B cell (primary cell): Measurements from ENCODE around the gene SCAMP4. TPM values are rescaled to one million over a fixed set of nuclear protein-coding genes. Genes with fewer than 3 reads are reported as not detected.
A peak's percentile ranks its signal among the peaks of the same experiment; 100 is the strongest.

Source experiments
- ATAC-seq: fragments of 200-7000 bp; cut with Tn5 transposase; one replicate; pipeline ENCODE4 v1.10.0; 2021; ENCODE audit warnings: low read depth, mild to moderate bottlenecking, moderate number of reproducible peaks, moderate library complexity
- CTCF ChIA-PET: fragments of 350-600 bp; sonication (Branson Sonifier 250); formaldehyde crosslinking; loops from one replicate; lab custom pipeline; 2021; ENCODE audit warnings: antibody characterized with exemption, inconsistent platforms; lab: Charles Lee
- POLR2A ChIA-PET: fragments of 350-600 bp; sonication (Branson Sonifier 250); formaldehyde crosslinking; loops from one replicate; lab custom pipeline; 2021; ENCODE audit warnings: antibody characterized with exemption; lab: Charles Lee
- DNase-seq: peaks from one replicate; pipeline ENCODE4 v3.0.0; 2013
- H2AFZ ChIP-seq: 2 replicates; pipeline ENCODE4 v1.6.1; 2012; ENCODE audit warnings: mild to moderate bottlenecking, low read depth, low read length; ENCODE audit not compliant: insufficient read depth, poor library complexity, severe bottlenecking
- H3K27ac ChIP-seq, 2 donors: 1 replicate in 1 of 2; 2 replicates in 1 of 2; pipeline ENCODE4 v1.5.1; 2012 to 2013; ENCODE audit warnings: low read length in 2 of 2, mild to moderate bottlenecking in 2 of 2, moderate library complexity in 1 of 2
- H3K27me3 ChIP-seq, 4 experiments: fragments of 200-600 bp in 1 of 4; sonication (generic) in 1 of 4; replicated peaks in 1 of 4; 1 replicate in 2 of 4; 2 replicates in 2 of 4; pipeline versions ENCODE4 v1.6.1 to v1.7.0; 2013 to 2016; ENCODE audit warnings: low read length in 3 of 4, mild to moderate bottlenecking in 2 of 4, mixed read lengths in 1 of 4, moderate library complexity in 1 of 4; ENCODE audit not compliant: insufficient read depth in 4 of 4, control insufficient read depth in 3 of 4; ENCODE audit errors: control extremely low read depth in 1 of 4
- H3K36me3 ChIP-seq, 2 experiments: replicated peaks in 1 of 2; 1 replicate in 1 of 2; 2 replicates in 1 of 2; pipeline versions ENCODE4 v1.6.1 to v1.7.1; 2013; ENCODE audit warnings: low read length in 1 of 2; ENCODE audit not compliant: insufficient read depth in 2 of 2, control insufficient read depth in 1 of 2; ENCODE audit errors: control extremely low read depth in 1 of 2, extremely low read depth in 1 of 2
- H3K4me1 ChIP-seq, 2 donors: fragments of 200-600 bp in 1 of 2; sonication (generic) in 1 of 2; 1 replicate in 1 of 2; 2 replicates in 1 of 2; pipeline versions ENCODE4 v1.5.1 to v1.6.1; 2013 to 2017; ENCODE audit warnings: low read length in 2 of 2; ENCODE audit not compliant: control insufficient read depth in 2 of 2, insufficient read depth in 2 of 2
- H3K4me2 ChIP-seq: replicated peaks from 2 replicates; pipeline ENCODE3; 2012; ENCODE audit warnings: mild to moderate bottlenecking, low read depth, low read length; ENCODE audit not compliant: poor library complexity, severe bottlenecking
- H3K4me3 ChIP-seq, 5 experiments: fragments of 200-600 bp in 1 of 5; sonication (generic) in 1 of 5; 1 replicate in 3 of 5; 2 replicates in 2 of 5; pipeline versions ENCODE4 v1.5.1 to v1.7.0; 2011 to 2016; ENCODE audit warnings: low read length in 4 of 5, mild to moderate bottlenecking in 4 of 5, low read depth in 2 of 5, control low read depth in 1 of 5, moderate library complexity in 1 of 5; ENCODE audit not compliant: insufficient read depth in 1 of 5; ENCODE audit errors: control extremely low read depth in 1 of 5, extremely low read depth in 1 of 5
- H3K79me2 ChIP-seq: fragments of 200-600 bp; sonication (generic); one replicate; pipeline ENCODE4 v1.6.0; 2016; ENCODE audit warnings: low read length; ENCODE audit not compliant: control insufficient read depth, insufficient read depth
- H3K9ac ChIP-seq: fragments of 200-600 bp; sonication (generic); 2 replicates; pipeline ENCODE4 v1.6.1; 2017; ENCODE audit warnings: mild to moderate bottlenecking, low read length, moderate library complexity
- H3K9me3 ChIP-seq, 3 donors: one replicate each; pipeline versions ENCODE4 v1.6.1 to v1.7.1; 2013; ENCODE audit warnings: low read length in 2 of 3; ENCODE audit not compliant: control insufficient read depth in 2 of 3, insufficient read depth in 1 of 3; ENCODE audit errors: control extremely low read depth in 1 of 3
- H4K20me1 ChIP-seq: 2 replicates; pipeline ENCODE4 v1.6.0; 2012; ENCODE audit warnings: mild to moderate bottlenecking, low read length; ENCODE audit not compliant: insufficient read depth, control insufficient read depth, poor library complexity, severe bottlenecking
- H3K27ac Mint-ChIP-seq: one replicate; pipeline ENCODE4 v1.8.0; 2021; ENCODE audit warnings: mixed read lengths
- H3K27me3 Mint-ChIP-seq: one replicate; pipeline ENCODE4 v1.8.0; 2021; ENCODE audit warnings: mixed read lengths
- H3K4me1 Mint-ChIP-seq: one replicate; pipeline ENCODE4 v1.8.0; 2021; ENCODE audit warnings: mixed read lengths
- H3K4me3 Mint-ChIP-seq: one replicate; pipeline ENCODE4 v1.8.0; 2021; ENCODE audit warnings: mixed read lengths
- H3K9me3 Mint-ChIP-seq: one replicate; pipeline ENCODE4 v1.8.0; 2022; ENCODE audit warnings: mixed read lengths; ENCODE audit not compliant: insufficient read depth
- EZH2 ChIP-seq: IDR thresholded peaks from 2 replicates; pipeline ENCODE4 v1.6.1; 2012; ENCODE audit warnings: borderline replicate concordance, low read depth, mild to moderate bottlenecking, moderate library complexity, low read length; ENCODE audit not compliant: insufficient read depth, poor library complexity, severe bottlenecking
- WGBS: methylation state at CpG from one replicate; pipeline ENCODE4 v1.1.5; 2013; ENCODE audit warnings: missing lambda C conversion rate; ENCODE audit not compliant: insufficient coverage; 5-methylcytosine and 5-hydroxymethylcytosine counted together
- intact Hi-C: fragments of 100-400 bp; cut with micrococcal nuclease; formaldehyde crosslinking; loops from one replicate; pipeline ENCODE4 v1.10.0; 2022
- polyA plus RNA-seq: library from polyadenylated mRNA; depleted of rRNA; stranded (reverse); fragments of >200 nt; gene quantifications from 2 replicates; pipeline ENCODE4 v1.2.3, GENCODE V29; 2012
- total RNA-seq, 2 donors: library from RNA; stranded (reverse); fragments of 120-200 nt in 1 of 2; gene quantifications; 1 replicate in 1 of 2; 2 replicates in 1 of 2; pipeline versions ENCODE4 v1.2.3 to v1.2.4, GENCODE V29; 2013 to 2022
- TF ChIP-seq, protein P1 (sequence below): fragments of 200-600 bp; IDR thresholded peaks from one replicate; pipeline ENCODE4 v1.8.0; 2022; ENCODE audit warnings: antibody characterized with exemption, mild to moderate bottlenecking

Gene SCAMP4
- total and polyA plus RNA-seq, 2 donors (not counting 1 experiment from before 2014, with no cell fraction given) = 47.9 to 60.0 TPM

- DNase-seq = peak; percentile 87
- peaks cover 39% of the 10 kb centered on the region for H3K4me1 Mint-ChIP-seq
Measured at GRCh38 chr19:1942078-1942933, 37.1 kb downstream of the SCAMP4 start.

More at GRCh38 chr19:1942078-1942933, 37.1 kb downstream of the SCAMP4 start:
- peaks cover 0 to 5% of the 10 kb centered on the region in 2 experiments for H3K36me3 ChIP-seq
- TF ChIP-seq, protein P1, sequence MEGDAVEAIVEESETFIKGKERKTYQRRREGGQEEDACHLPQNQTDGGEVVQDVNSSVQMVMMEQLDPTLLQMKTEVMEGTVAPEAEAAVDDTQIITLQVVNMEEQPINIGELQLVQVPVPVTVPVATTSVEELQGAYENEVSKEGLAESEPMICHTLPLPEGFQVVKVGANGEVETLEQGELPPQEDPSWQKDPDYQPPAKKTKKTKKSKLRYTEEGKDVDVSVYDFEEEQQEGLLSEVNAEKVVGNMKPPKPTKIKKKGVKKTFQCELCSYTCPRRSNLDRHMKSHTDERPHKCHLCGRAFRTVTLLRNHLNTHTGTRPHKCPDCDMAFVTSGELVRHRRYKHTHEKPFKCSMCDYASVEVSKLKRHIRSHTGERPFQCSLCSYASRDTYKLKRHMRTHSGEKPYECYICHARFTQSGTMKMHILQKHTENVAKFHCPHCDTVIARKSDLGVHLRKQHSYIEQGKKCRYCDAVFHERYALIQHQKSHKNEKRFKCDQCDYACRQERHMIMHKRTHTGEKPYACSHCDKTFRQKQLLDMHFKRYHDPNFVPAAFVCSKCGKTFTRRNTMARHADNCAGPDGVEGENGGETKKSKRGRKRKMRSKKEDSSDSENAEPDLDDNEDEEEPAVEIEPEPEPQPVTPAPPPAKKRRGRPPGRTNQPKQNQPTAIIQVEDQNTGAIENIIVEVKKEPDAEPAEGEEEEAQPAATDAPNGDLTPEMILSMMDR = no peak
- no peak for TF ChIP-seq EZH2
- peaks cover 60% of the 10 kb centered on the region for H3K79me2 ChIP-seq
- H3K27ac Mint-ChIP-seq = peak overlapping the region; percentile 98
- H3K27me3 ChIP-seq = no peaks in the 10 kb centered on the region
- no peaks in the 10 kb centered on the region for H3K27me3 Mint-ChIP-seq
- CTCF ChIA-PET = interaction anchor here (0.6 to 1.7 kb wide), 6 partner anchors 10 to 682 kb away, joined by 3 to 7 read pairs (median 4); no protein-coding TSS in a partner anchor
- H3K4me1 ChIP-seq = peaks cover 31 to 47% of the 10 kb centered on the region in 2 donors
- no peaks in the 10 kb centered on the region for H3K9me3 Mint-ChIP-seq
- H3K9me3 ChIP-seq = no peaks in the 10 kb centered on the region
- H4K20me1 ChIP-seq = peaks cover 53% of the 10 kb centered on the region
- WGBS = 1% methylated on average over 36 of the region's 40 CpGs
- intact Hi-C loops = loop anchor here (1.0 kb wide), 3 partner anchors 66 to 209 kb away; partner anchors contain the start of gene AP3D1
- POLR2A ChIA-PET = interaction anchor here (0.5 to 2.0 kb wide), 22 partner anchors 13 to 1147 kb away, joined by 3 to 18 read pairs (median 6); no protein-coding TSS in a partner anchor
- H3K4me3 ChIP-seq = peak overlapping the region; percentile 71 to 94 (median 83)
- peak overlapping the region; percentile 98 for H3K4me3 Mint-ChIP-seq
- H3K27ac ChIP-seq = peak overlapping the region; percentile 90 to 99
- ATAC-seq = peak; percentile 53
- peak overlapping the region; percentile 28 for H2AFZ ChIP-seq
- H3K4me2 ChIP-seq = peak overlapping the region; percentile 93
- H3K9ac ChIP-seq = peak overlapping the region; percentile 95
